Bronchial epithelial cell (primary cell): ENCODE results near the gene PEX19. TPM values are rescaled to one million over a fixed set of nuclear protein-coding genes. Genes with fewer than 3 reads are reported as not detected.

Experiments used
- DNase-seq: peaks from one replicate; pipeline ENCODE4 v3.0.0-alpha.2; 2010; ENCODE audit warnings: low read depth
- FAIRE-seq: peaks from 2 replicates; lab custom pipeline; 2011; peaks lifted over from hg19 to GRCh38; lab: Jason Lieb, UNC
- H3K27me3 ChIP-seq: 2 replicates; pipeline ENCODE4 v1.5.1; 2011; ENCODE audit warnings: low read length; ENCODE audit not compliant: control insufficient read depth, insufficient read depth
- H3K36me3 ChIP-seq: 2 replicates; pipeline ENCODE4 v1.5.1; 2011; ENCODE audit warnings: low read length; ENCODE audit not compliant: control insufficient read depth, insufficient read depth
- H3K4me3 ChIP-seq: 2 replicates; pipeline ENCODE4 v1.5.1; 2011; ENCODE audit warnings: mild to moderate bottlenecking, low read depth, low read length, control low read depth
- total RNA-seq: library from RNA; depleted of rRNA; stranded (reverse); fragments of >200 nt; gene quantifications from 2 replicates; pipeline ENCODE4 v1.2.1, GENCODE V29; 2014
- TF ChIP-seq, protein P1 (sequence below): IDR thresholded peaks from 2 replicates; pipeline ENCODE4 v1.5.1; 2011; ENCODE audit warnings: mild to moderate bottlenecking, moderate library complexity, low read length, control low read depth, inconsistent platforms; ENCODE audit not compliant: insufficient read depth, severe bottlenecking

Gene PEX19
- total RNA-seq, 1 donor from 2014 or later, result 32.4 TPM

DNA sequence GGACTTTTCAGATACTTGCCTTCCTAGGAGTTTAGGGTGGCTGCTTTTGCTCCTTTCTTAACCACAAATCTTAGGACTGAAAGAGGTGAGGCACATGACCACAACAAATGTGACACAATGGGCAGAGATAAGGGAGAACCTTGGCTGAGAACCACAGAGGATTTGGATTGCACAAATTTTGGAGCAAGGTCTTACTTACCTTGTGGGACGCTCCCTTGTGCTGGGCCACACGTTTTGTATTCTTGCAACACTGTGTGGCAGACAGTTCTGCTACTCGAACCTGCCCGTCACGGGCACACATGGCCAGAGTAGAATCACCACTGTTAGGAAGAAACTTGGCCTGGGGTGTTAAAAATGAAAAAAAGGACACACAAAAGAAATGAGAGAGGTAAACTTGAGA lies 46.5 kb downstream of the PEX19 start:
- Histone ChIP-seq H3K4me3 (no peak overlapping the region), H3K27me3 (no peaks in the 10 kb centered on the region), H3K36me3 (peaks cover 22% of the 10 kb centered on the region)
- no peak for FAIRE-seq
- TF ChIP-seq, protein P1, sequence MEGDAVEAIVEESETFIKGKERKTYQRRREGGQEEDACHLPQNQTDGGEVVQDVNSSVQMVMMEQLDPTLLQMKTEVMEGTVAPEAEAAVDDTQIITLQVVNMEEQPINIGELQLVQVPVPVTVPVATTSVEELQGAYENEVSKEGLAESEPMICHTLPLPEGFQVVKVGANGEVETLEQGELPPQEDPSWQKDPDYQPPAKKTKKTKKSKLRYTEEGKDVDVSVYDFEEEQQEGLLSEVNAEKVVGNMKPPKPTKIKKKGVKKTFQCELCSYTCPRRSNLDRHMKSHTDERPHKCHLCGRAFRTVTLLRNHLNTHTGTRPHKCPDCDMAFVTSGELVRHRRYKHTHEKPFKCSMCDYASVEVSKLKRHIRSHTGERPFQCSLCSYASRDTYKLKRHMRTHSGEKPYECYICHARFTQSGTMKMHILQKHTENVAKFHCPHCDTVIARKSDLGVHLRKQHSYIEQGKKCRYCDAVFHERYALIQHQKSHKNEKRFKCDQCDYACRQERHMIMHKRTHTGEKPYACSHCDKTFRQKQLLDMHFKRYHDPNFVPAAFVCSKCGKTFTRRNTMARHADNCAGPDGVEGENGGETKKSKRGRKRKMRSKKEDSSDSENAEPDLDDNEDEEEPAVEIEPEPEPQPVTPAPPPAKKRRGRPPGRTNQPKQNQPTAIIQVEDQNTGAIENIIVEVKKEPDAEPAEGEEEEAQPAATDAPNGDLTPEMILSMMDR, result no peak
- DNase-seq, result no peak

- Histone ChIP-seq H3K36me3 (peaks cover 22% of the 10 kb centered on the region), H3K27me3 (no peaks in the 10 kb centered on the region), H3K4me3 (no peak overlapping the region)
- TF ChIP-seq, protein P1, result no peak
- no peak for DNase-seq
- FAIRE-seq, result no peak
These were observed 47.4 kb downstream of the PEX19 start for GRCh38 chr1:160237558-160237957.

DNA sequence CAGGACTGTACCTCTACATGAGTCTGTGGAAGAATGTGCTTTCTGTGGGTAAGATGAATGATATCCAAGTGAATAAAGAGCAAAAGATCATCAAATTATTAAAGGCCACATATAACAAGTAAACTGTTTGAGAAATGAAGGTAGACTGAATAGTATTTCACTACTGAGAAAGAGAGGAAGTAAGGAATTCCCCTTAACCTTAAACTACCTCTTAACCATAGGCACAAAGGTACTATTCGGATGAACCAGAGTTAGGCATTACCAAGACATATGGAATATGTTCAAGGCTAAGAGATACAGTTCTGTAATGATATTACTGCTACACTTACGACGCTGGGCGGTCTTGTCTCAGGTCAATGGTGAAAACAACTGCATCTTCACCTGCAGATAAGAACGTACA lies 48.1 kb downstream of the PEX19 start:
- H3K36me3 ChIP-seq, result peaks cover 25% of the 10 kb centered on the region

GRCh38 chr1:160232911-160233310 lies 52.0 kb downstream of the PEX19 start:
- Histone ChIP-seq H3K36me3 (peaks cover 9% of the 10 kb centered on the region), H3K27me3 (no peaks in the 10 kb centered on the region), H3K4me3 (no peak overlapping the region)
- no peak for DNase-seq
- no peak for FAIRE-seq
- TF ChIP-seq, protein P1, result no peak

More for the DNA sequence above, 48.1 kb downstream of the PEX19 start:
- DNase-seq, result no peak
- no peak for FAIRE-seq
- no peak overlapping the region for H3K4me3 ChIP-seq
- TF ChIP-seq, protein P1, result no peak
- H3K27me3 ChIP-seq, result no peaks in the 10 kb centered on the region

GRCh38 chr1:160228431-160228830 lies 56.5 kb downstream of the PEX19 start:
- TF ChIP-seq, protein P1, result no peak
- Histone ChIP-seq H3K4me3 (no peak overlapping the region), H3K36me3 (peaks cover 11% of the 10 kb centered on the region), H3K27me3 (no peaks in the 10 kb centered on the region)
- DNase-seq, result no peak
- FAIRE-seq, result no peak

GRCh38 chr1:160227561-160227960 lies 57.4 kb downstream of the PEX19 start:
- TF ChIP-seq, protein P1, result no peak
- Histone ChIP-seq H3K27me3 (no peaks in the 10 kb centered on the region), H3K4me3 (no peak overlapping the region), H3K36me3 (peaks cover 14% of the 10 kb centered on the region)
- FAIRE-seq (no peak), DNase-seq (no peak)
